HG03342 (cell line): ENCODE data around the gene MLC1.

Experiments
- ATAC-seq: cut with Tn5 transposase; IDR thresholded peaks from one replicate; pipeline ENCODE4 v1.9.1; 2021; ENCODE audit warnings: mild to moderate bottlenecking, moderate library complexity; ENCODE audit not compliant: unreplicated experiment

MLC1 gene

DNA sequence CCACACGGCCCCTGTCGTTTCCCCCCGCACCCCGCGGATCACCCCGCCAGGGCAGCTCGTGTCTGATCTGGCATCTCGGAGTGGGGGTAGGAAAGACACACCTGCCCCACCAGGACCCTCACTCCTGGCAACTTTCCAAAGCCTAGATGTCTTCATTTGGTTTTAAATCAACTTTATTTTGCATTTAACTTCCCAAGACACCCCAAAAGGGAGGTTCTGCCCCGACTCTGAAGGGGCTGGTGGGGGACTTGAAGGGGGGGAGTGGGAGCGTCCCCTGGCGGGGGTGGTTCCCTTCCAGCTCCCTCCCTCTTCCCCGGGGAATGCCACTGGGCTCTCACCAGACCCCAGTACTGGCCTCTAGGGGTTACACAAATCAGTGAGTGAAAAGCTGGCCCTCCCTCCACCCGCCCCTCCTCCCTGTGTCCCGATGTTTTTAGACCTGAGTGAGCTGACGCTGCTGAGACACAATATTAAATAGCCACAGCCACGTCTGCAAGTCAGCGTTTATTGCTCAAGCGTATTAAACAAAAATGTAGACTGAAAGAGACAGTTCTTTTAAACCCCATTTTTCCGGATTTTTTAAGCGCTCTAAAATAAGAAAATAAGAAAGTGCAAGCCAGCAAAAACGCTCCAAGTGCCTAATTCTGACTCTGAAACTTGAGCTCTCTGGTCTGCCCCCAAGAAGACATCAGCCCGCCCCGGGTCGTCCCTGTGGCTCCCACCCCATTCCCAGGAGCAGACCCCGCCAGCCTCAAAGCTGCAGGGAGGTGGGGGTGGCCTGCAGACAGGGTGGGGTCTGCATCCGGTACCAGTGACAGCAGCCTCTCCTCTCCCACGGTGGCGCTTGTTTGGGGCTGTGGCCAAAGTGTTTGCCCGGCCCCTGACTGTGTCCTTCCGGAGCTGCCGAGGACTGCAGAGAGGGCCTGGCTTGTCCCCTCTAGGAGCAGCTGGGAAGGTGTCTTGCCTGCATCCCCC is 26.0 kb downstream of the MLC1 start:
- no peak for ATAC-seq

DNA sequence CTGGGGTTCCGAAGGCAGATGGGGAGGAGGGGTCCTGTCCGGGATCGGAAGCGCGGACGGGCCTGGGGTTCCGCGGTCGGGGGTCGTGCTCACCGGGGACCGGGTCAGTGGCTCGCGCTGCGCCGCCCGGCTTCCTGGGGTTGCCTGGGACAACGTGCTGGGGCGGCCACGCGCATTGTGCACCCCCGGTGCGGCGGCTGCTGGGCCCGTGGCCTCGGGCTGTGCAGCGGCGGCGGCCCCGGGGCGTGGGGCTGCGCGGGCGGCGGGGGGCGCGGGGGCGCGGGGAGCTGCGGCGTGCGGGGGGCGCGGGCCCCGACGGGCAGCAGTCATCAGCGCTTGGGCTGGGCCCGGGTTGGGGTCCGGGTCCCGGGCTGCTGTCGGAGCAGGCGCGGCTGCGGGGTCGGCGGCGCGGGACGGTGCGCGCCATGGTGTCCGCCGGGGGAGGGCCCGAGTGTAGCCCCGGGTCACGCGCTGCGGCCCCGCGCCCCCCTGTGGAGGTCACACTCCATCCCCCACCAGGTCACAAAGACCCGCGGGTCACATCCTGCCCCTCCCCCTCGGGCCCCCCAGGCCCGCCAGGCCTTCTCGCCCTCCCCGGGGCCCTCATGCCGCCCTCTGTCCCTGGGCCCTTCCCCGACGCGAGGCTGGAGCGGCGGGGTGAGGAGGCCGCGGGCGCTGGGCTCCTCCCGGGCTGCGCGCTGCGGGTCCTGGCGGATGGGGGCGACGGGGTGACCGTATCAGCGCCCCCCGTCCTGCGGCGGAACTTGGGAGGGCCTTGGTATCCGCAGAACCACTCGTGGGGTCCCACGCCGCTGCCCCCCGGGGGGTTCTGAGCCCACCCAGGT is 26.9 kb downstream of the MLC1 start, which contains the start of gene TTLL8:
TTLL8 (minus strand) TSS at position 238 of the 845 bp plus-strand sequence.
- no peak for ATAC-seq

GRCh38 chr22:50057278-50058060 is 27.8 kb downstream of the MLC1 start:
- no peak for ATAC-seq

- no peak for ATAC-seq
Measured at GRCh38 chr22:50056214-50056972, 28.8 kb downstream of the MLC1 start.

GRCh38 chr22:50053861-50054260 is 31.4 kb downstream of the MLC1 start:
- ATAC-seq = no peak

- ATAC-seq = no peak
Measured at GRCh38 chr22:50051930-50052329, 33.3 kb downstream of the MLC1 start.

DNA sequence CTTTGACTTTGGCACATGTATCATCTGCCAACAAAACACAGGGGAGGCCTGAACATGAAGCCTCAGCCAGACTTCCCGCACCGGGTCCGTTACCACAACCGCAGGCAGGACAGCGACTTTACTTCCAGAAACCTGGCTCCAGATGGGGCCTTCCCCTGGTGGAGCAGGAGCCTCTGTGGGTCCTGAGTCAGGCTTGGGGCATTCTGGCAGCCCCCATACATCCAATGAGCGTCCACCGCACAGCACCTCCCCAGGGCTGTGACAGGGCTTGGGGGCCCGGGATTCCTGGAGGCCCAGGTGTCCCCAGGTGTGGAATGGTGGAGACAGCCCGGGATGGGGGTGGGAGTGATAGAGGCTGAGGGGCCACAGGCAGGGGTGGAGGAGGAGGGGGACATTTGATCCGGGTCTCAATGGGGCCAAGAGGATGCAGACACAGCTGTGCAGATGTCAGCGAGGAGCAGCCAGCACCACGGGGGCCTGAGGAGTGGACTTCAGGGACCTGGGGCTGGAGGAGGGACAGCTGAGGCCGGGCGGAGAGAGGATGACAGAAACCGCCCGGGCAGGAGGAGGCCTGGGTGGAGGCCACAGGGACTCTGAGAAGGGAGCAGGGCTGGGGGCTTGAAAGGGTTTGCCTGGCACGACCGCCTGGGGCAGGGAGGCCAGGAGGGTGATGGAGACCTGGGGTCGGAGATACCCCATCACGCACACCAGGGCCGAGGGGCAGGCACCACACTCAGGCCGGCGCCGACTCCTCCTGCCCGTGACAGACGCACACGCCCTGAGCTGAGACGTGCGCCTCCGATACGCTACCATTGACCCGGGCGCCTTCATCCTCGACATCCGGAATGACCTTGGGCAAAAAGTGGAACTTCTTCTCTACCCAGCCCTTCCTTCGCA is 35.7 kb downstream of the MLC1 start:
- ATAC-seq = no peak

DNA sequence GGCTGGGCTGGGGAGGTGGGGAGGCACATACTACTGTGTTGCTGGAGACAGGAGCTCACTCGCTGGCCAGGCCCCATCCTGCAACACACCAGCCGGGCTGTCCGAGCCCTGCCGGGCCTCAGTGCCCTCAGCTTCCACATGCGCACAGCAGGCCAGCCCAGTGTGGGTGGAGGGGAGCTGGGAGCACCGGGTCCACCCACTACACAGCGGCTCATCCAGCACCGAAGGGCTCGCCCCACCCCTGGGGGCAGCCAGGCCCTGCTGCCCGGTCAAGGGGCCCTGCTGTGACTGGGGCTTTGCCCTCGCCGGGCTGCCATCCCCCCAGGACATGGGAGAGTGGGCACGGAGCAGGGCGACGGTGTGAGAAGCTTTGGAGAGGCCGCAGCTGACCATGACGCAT is 36.4 kb downstream of the MLC1 start:
- ATAC-seq = no peak

GRCh38 chr22:50048061-50048765 is 37.0 kb downstream of the MLC1 start:
- ATAC-seq = no peak

- ATAC-seq = no peak
Measured at GRCh38 chr22:50047346-50047745, 37.9 kb downstream of the MLC1 start.

DNA sequence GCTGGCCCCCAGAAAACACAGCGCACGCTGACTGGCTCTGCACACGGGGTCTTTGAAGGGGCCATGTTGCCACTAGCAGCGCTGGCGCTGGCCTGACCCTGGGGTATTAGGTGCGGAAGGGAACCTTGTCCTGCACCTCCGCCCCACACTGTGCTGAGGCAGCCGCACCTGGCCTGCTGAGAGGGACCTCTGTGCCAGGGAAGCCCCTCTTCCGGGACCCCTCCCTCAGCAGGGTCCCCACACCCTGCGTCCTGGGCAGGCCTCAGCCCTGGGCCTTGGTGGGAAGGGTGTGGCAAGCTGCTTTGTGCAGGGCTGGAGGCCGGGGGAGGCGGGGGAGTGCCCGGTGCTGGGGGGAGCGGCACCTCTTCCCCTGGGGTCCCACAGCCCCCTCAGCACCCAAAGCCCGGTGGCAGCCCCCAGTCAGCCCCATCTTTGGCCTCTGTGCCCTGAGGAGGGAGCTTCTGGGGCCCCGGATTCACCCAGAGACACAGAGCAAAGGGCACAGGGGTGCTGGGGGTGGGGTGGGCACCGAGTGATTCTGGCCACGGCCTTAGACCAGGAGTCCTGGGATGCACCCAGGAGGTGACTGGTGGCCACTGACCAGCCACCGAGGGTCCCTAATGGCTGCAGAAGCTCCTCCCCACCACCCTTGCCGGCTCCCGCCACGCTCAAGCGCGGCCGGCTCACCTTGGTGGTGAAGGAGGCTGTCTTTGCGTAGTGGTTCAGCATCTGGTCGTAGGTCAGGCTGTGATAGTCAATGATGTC is 38.6 kb downstream of the MLC1 start:
- ATAC-seq = no peak

DNA sequence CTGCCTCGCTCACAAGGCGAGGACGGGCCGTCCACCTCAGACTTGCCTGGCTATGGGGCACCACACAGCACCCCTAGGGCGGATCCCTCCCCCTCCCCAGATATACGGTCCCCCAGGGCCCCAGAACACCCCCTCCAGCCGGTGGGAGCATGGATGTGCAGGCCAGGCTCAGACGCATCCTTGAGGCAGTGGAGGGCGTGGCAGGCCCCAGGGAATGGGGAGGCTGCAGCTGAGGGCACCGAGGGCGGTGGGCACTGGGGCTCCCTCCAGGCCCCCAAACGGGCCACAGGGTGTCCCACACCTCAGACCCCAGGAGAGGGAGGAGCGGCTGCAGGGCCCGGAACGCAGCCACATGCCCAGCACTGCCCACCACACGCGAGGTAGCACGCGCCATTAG is 39.2 kb downstream of the MLC1 start:
- no peak for ATAC-seq

DNA sequence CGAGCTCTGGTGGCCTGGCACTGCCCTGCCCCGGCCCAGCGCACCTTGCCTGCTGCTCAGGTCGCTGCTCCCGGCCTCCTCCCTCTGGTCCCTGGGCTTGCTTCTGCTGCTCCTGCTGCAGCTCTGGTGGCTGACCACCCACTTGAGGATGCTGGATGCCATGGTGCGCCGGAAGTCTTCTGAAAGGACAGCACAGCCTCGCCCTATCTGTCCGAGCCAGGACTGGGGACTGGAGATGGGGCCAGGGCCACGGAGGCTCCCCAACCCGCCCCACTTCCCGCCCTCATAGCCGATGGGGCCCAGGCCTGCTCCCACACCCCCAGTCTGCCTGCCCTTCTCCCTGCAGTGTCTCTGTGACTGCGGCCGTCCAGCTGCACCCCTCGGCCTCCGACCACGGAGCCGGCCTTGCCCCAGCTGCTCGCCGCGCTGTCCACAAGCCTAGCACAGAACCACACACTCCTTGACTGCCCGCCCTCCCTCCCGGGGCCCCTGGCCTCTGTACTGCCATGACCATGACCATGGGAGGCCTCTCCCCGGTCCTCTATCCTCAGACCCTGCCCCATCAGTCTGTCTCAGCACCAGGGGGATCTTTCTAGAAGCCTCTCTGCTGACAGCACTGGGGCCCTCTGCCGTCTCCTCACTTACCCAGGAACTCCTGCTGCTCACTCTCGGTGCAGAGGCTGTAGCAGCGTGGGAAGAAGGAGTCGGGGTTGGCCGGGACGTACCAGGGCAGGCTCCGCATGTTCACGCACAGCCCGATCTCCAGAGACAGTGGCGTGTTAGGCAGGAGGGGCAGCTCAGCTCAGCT is 39.8 kb downstream of the MLC1 start:
- no peak for ATAC-seq

DNA sequence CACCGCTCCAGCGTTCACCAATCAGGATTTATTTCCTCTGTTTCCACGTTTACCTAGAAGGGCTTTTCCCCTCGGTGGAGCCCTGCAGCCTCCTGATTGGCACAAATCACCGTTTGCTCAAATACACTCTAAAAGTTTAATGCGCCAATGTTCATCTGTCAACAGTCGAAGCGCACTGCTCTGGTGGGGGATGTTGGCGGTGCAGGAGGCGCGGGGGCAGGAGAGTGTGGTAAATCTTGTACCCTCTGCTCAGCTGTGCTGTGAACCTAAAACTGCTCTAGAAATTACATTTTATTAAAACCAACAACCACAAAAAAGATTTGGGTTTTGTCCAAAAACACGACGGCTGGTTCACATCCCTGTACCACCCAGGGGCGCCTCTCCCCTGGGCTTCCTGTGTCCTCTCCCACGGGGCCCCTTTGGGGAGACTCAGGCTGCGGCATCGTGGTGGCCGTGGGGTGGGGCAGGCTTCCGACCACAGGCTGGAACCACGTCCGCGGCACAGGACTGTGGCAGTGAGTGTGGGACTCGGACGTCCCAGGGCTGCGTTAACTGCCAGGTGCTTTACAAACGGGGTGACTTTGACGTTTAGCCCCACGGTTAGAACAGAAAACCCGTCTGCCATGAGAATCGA is 40.6 kb downstream of the MLC1 start:
- no peak for ATAC-seq

- ATAC-seq = no peak
Measured at GRCh38 chr22:50041361-50042065, 43.7 kb downstream of the MLC1 start.

DNA sequence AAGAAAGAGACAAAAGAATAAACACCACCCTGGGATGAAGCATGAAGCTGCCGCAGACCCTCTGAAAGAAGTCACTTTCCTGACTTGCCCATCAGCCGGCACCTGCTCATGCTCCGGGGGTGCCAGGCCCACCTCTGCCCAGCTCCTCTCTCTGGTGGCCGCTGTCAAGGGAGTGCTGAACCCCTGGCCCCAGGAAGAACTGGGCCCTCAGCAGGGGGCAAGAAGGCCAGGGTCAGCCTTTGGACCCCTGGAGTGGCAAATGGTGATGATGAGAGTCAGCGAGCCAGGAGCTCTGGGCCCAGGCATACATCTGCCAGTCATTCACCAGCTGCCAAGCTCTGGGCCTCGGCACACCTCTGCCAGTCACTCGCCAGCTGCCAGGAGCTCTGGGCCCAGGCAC is 44.5 kb downstream of the MLC1 start:
- ATAC-seq = no peak
